Measurements from ENCODE around the gene GMPPB.
A peak's percentile ranks its signal among the peaks of the same experiment; 100 is the strongest.
"Not testable (repeated sequence)": the region's sequence is repeated elsewhere in the genome, so short reads cannot be mapped to it uniquely, and the experiment has no call there.

The GMPPB gene

DNA sequence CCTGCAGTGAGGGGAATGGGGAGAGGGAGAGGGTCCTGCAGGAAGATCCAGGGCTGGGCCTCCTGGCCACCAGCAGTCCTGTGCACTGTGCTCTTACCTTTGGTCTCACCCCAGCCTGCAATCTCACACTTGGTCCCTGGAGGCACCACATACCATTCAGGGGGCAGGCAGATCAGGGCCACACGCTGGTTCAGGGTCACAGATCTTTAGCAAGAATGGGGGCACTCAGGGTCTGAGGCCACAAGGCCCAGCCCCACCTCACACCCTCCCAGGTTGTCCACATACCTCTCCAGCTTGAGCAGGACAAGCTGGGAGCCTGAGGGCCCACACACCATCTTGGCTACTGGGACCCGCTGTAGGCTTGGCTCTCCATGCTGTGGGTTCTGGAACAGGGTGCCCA is 39.3 kb downstream of the GMPPB start:
- DNase-seq, H3K4me3 Mint-ChIP-seq, ATAC-seq, H3K27ac Mint-ChIP-seq, H3K9me3 Mint-ChIP-seq, H3K27me3 Mint-ChIP-seq: not testable (repeated sequence)
- Mint-ChIP-seq H3K36me3 (ENCODE audit: low read depth) (peaks cover 14% of the 10 kb centered on the region), H3K4me1 (peaks cover 17% of the 10 kb centered on the region)

DNA sequence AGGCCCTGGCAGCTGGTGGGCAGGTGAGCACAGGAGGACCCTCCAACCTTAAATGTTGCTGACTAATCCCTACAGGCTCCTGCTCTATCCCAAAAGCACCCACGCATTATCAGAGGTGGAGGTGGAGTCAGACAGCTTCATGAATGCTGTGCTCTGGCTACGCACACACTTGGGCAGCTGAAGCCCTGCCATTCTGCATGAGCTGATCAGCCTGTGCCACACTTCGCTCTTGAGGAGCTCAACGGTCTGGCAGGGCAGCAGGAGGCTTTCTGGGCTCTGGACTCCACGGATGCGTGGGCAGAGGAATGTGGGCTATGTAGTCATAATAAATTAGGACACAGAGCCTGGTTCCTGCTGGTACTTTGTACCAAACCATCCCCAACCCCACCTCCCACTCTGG is 40.6 kb downstream of the GMPPB start:
- no peaks in the 10 kb centered on the region for H3K27me3 Mint-ChIP-seq
- no peak overlapping the region for H3K4me3 Mint-ChIP-seq
- DNase-seq (no peak), ATAC-seq (no peak)
- peaks cover 15% of the 10 kb centered on the region for H3K36me3 Mint-ChIP-seq (ENCODE audit: low read depth)
- H3K4me1 Mint-ChIP-seq: peaks cover 8% of the 10 kb centered on the region
- H3K9me3 Mint-ChIP-seq: no peaks in the 10 kb centered on the region
- H3K27ac Mint-ChIP-seq: no peak overlapping the region

DNA sequence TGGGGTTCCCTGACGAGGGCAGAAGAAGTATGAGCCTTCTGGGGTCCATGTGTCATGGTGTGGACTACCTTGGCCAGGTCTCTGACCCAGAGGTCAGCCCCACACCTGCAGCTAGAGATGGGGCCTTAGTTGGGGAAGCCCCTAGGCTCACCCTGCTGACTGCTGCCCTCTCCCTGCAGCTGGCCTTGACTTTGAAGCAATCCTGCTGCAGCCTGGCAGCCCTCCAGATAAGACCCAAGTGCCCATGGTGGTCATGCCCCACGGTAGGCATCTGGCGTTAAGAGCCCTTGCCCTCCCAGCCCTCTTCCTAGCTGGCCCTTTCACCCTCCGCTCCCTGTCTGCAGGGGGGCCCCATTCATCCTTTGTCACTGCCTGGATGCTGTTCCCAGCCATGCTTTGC is 42.2 kb downstream of the GMPPB start:
- H3K9me3 Mint-ChIP-seq: no peaks in the 10 kb centered on the region
- no peak overlapping the region for H3K4me3 Mint-ChIP-seq
- H3K36me3 Mint-ChIP-seq (ENCODE audit: low read depth): peaks cover 25% of the 10 kb centered on the region
- no peaks in the 10 kb centered on the region for H3K27me3 Mint-ChIP-seq
- H3K4me1 Mint-ChIP-seq: peaks cover 5% of the 10 kb centered on the region
- ATAC-seq: no peak
- DNase-seq: no peak
- H3K27ac Mint-ChIP-seq: no peak overlapping the region

GRCh38 chr3:49681232-49681522 is 42.6 kb downstream of the GMPPB start:
- no peak for ATAC-seq
- H3K4me3 Mint-ChIP-seq: no peak overlapping the region
- no peak overlapping the region for H3K27ac Mint-ChIP-seq
- peaks cover 7% of the 10 kb centered on the region for H3K4me1 Mint-ChIP-seq
- no peaks in the 10 kb centered on the region for H3K9me3 Mint-ChIP-seq
- H3K36me3 Mint-ChIP-seq (ENCODE audit: low read depth): peaks cover 27% of the 10 kb centered on the region
- no peaks in the 10 kb centered on the region for H3K27me3 Mint-ChIP-seq
- DNase-seq: no peak

- Mint-ChIP-seq H3K27me3 (no peaks in the 10 kb centered on the region), H3K9me3 (no peaks in the 10 kb centered on the region), H3K4me3 (no peak overlapping the region), H3K27ac (peak overlapping the region; percentile 46), H3K36me3 (ENCODE audit: low read depth) (peaks cover 32% of the 10 kb centered on the region), H3K4me1 (peaks cover 13% of the 10 kb centered on the region)
- ATAC-seq: peak; percentile 35
- no peak for DNase-seq
Observed at GRCh38 chr3:49680493-49681231, 43.1 kb downstream of the GMPPB start.

GRCh38 chr3:49675912-49676311 is 47.8 kb downstream of the GMPPB start:
- peaks cover 35% of the 10 kb centered on the region for H3K4me1 Mint-ChIP-seq
- peak overlapping the region; percentile 91 for H3K4me3 Mint-ChIP-seq
- peaks cover 28% of the 10 kb centered on the region for H3K36me3 Mint-ChIP-seq (ENCODE audit: low read depth)
- no peak for ATAC-seq
- H3K27ac Mint-ChIP-seq: no peak overlapping the region
- H3K9me3 Mint-ChIP-seq: no peaks in the 10 kb centered on the region
- no peaks in the 10 kb centered on the region for H3K27me3 Mint-ChIP-seq
- DNase-seq: no peak

DNA sequence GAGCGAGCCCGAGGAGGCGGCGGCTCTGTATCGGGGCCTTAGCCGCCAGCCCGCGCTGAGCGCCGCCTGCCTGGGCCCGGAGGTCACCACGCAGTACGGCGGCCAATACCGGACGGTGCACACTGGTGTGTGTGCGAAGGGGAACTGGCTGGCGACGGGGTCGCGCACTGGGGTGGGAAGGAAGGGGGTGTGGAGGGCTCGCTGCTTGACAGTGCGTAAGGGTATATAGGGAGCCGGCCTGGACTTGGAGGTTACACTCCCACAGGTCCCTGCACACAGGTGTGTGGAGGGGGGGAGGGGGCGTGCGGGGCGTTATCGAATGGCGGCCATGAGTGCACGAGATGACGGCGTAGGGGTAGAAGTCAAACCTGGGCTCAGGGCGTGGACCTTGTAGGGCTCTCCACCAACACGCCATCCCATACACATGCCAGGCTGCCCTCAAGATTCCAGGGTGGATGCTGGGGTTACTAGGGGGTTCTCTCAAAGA is 49.2 kb downstream of the GMPPB start:
- peak overlapping the region; percentile 22 for H3K27ac Mint-ChIP-seq
- peaks cover 22% of the 10 kb centered on the region for H3K36me3 Mint-ChIP-seq (ENCODE audit: low read depth)
- ATAC-seq (peak; percentile 7), DNase-seq (no peak)
- H3K9me3 Mint-ChIP-seq: no peaks in the 10 kb centered on the region
- peak overlapping the region; percentile 91 for H3K4me3 Mint-ChIP-seq
- no peaks in the 10 kb centered on the region for H3K27me3 Mint-ChIP-seq
- peaks cover 35% of the 10 kb centered on the region for H3K4me1 Mint-ChIP-seq

- Mint-ChIP-seq H3K36me3 (ENCODE audit: low read depth) (peaks cover 20% of the 10 kb centered on the region), H3K27me3 (no peaks in the 10 kb centered on the region), H3K27ac (peak within 1 kb of the TSS; percentile 94), H3K4me3 (peak within 1 kb of the TSS; percentile 91), H3K9me3 (no peaks in the 10 kb centered on the region), H3K4me1 (peaks cover 35% of the 10 kb centered on the region)
- DNase-seq: peak; percentile 98
- peak; percentile 91 for ATAC-seq
Observed at GRCh38 chr3:49673715-49674496, 49.8 kb downstream of the GMPPB start, which contains the start of gene APEH. APEH (plus strand) TSS chr3:49674351; CDS start chr3:49674402, 51 bp downstream.

DNA sequence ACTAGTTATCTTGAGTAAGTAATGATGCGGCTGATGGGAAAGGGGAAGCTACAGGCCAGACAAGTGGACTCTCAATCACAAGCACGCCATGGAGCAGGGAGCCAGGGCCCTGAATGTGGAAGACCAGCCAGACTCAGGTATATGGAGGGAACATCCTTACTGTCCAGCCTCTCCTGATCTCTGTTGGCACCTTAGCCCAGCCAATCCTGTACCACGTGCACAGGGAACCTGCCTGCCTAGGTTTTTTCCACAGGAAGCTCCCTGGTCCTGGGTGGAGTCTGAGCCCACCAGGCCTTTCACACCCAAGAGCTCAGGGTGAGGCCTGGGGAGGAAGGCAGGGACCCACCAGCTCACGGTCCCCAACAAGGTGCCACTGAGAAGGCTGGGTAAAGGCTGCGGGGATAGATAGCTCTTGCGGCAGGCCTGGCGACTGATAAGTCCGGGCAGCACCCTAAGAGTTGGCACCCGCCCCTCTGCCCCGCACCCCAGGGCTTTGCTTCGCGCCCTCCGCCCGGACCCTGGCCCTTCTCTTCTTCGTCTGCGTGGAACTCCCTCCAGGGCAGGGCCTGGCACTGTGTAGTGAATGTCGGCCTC is 50.5 kb downstream of the GMPPB start:
- peak; percentile 46 for DNase-seq
- Mint-ChIP-seq H3K36me3 (ENCODE audit: low read depth) (peaks cover 18% of the 10 kb centered on the region), H3K4me1 (peaks cover 35% of the 10 kb centered on the region), H3K27me3 (no peaks in the 10 kb centered on the region), H3K9me3 (no peaks in the 10 kb centered on the region), H3K27ac (peak overlapping the region; percentile 94), H3K4me3 (peak overlapping the region; percentile 91)
- ATAC-seq: peak; percentile 3

DNA sequence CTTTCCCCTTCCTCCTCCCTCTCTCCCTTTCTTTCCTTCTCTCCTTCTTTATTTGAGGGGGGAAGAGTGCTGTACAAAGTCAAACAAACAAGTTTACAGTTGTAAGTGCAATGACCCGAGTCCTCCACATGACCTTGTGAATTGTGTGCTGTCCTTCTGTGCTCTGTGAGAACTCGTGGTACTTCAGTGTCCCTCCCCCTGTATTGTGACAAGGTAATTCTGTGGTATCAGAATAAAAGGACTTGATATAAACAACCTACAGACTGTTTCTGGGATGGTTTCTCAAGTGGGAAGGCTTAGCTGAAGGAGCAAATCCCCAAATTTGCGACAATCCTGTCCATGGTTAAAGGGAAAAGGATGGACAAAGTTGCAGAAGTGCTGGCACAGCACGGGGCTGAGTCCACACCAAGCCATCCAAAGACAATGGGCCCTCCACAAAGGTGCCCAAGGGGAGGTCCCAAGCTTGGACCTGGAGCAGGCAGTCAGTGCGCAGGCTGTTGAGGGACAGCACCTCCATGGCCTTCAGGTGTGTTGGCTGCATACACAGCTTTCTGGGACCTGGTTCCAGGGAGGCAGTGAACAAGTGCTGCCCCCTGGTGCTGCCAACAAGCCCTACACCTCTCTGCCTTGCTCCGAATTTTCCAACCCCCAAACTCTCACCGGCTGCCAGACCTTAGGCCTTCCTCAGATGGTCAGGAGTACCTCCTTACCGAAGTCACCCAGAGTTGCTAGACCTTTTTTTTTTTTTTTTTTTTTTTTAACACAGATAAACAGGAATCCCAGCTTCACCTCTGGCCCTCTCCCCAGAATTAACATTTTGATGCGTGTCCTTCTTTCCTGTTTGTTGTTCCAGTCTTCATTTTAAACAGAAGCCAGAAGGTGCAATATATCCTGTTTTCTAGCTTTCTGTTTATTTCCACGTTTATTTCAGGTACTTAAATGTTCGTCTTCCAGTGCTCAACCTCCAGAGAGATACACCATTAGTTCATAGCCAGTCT is 52.2 kb downstream of the GMPPB start:
- H3K4me3 Mint-ChIP-seq: peak overlapping the region; percentile 66
- H3K27me3 Mint-ChIP-seq: no peaks in the 10 kb centered on the region
- H3K36me3 Mint-ChIP-seq (ENCODE audit: low read depth): peaks cover 7% of the 10 kb centered on the region
- DNase-seq (peak; percentile 80), ATAC-seq (no peak)
- peak overlapping the region; percentile 63 for H3K27ac Mint-ChIP-seq
- H3K9me3 Mint-ChIP-seq: no peaks in the 10 kb centered on the region
- H3K4me1 Mint-ChIP-seq: peaks cover 31% of the 10 kb centered on the region

GRCh38 chr3:49670940-49671290 is 52.8 kb downstream of the GMPPB start:
- H3K36me3 Mint-ChIP-seq (ENCODE audit: low read depth): peaks cover 2% of the 10 kb centered on the region
- no peak for ATAC-seq
- no peak overlapping the region for H3K4me3 Mint-ChIP-seq

More at GRCh38 chr3:49670940-49671290, 52.8 kb downstream of the GMPPB start:
- no peaks in the 10 kb centered on the region for H3K27me3 Mint-ChIP-seq
- no peak for DNase-seq
- H3K9me3 Mint-ChIP-seq: no peaks in the 10 kb centered on the region
- no peak overlapping the region for H3K27ac Mint-ChIP-seq
- peaks cover 27% of the 10 kb centered on the region for H3K4me1 Mint-ChIP-seq
